NCI-H526 treated with DMSO at 0.1 percent for 48 hours (cell line): ENCODE data around the gene CACNA1B.
A peak's percentile ranks its signal among the peaks of the same experiment; 100 is the strongest.
"Not testable (repeated sequence)": the region's sequence is repeated elsewhere in the genome, so short reads cannot be mapped to it uniquely, and the experiment has no call there.

Source experiments
- DNase-seq: peaks from one replicate; lab custom pipeline; 2025; lab: John Stamatoyannopoulos, UW

The CACNA1B gene

DNA sequence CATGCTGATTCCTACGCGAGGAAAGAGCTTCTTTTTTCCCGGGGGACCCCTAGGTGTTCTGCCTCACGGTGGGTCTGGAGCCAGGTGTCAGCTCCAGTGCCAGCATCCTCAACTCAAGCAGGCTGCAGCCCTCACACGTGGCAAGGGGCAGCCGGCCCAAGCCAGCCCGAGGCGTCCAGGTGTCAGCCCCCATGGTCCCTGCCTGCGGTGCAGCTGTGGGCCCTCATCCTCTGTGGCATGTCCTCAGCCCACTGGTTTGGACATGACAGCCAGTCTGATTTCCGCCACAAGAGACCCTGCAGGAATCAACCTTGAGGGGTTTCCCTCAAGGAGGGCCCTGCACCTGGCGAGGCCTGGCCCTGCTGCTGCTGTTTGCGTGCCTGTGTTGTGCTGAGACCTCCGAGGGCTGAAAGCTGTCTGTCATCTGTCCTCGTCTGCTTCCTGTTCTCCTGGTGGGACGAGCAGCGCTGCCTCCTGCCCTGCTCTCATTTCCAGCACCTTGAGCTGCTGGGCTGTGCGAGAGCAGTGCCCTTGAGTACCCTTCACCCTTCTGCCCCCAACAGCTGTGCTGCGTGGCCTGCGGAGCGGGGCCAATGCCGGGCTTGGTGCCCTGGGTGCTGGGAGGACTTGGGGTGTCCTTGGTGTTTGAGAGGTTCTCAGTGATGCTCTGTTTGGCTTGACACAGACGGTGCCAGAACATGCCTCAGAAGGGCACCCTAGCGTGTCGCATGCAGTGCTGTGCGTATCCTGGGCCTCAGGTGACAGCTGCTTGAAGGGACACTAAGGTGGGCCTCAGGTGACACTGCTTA is 137.6 kb downstream of the CACNA1B start:
- no peak for DNase-seq

DNA sequence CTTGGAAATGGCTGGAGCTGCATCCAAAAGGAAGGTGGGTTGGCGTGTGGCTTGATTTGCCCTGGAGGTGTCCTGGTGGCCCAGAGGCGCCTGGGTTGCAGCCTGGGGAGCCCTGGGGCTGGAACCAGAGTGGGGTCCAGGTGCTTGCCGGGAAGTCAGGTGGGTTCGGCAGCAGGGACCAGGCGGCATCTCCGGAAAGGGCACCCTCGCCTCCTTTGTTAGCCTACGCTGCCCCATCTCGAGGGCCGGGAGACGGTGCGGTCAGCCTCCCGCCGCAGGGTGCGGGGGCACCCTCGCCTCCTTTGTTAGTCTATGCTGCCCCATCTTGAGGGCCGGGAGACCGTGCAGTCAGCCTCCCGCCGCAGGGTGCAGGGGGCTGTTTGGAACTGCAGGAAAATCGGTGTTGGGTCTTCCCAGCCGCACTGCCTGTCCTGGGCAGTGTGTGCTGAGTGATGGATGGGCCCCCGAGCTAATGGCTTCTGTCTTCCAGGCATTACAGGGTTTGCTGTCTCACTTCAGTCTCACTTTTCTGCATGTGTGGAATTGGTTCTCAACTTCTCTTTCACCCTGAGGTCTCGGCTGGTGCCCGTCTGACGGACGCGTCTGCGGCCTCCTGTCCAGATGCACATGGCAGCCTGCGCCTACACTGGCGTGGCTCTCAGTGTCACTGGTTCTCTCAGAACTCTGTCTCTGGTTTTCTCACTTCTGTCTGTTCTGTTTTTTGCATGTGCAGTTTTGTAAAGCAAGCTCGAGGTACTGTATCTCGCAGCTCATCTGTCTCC is 139.0 kb downstream of the CACNA1B start:
- DNase-seq = no peak

DNA sequence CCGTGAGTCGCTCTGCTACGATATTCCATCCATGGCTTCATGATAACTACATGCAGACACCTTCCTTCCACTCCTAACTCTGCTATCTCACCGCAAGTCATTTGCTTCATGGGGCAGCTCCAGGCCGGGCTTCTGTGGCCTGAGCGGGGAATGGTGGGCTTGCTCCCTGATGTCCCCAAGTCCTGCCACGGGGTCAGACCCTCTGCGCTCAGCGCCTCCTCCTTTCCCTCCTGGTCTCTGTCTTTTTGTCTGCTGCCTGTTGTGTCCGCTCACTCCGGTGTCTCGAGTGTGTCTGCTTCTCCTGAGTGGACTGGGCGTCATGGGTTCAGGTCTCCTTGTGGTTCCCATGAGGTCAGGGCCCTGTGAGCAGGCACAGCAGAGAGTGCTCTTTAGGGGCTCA is 139.6 kb downstream of the CACNA1B start:
- DNase-seq = no peak

DNA sequence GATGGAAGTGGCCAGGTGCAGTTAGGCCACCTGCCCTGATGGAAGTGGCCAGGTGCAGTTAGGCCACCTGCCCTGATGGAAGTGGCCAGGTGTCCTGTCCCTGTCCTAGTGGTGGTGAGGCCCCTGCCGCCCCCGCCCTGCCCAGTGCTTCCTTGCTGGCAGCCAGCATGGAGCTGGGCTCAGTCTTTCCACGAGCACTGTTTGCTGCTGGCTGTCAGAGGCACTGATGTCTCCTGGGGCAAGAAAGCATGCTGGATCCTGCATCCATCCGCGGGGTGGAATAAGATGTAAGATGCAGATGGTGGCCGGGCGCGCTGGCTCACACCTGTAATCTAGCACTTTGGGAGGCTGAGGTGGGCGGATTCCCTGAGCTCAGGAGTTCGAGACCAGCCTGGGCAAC is 141.9 kb downstream of the CACNA1B start:
- not testable (repeated sequence) for DNase-seq

DNA sequence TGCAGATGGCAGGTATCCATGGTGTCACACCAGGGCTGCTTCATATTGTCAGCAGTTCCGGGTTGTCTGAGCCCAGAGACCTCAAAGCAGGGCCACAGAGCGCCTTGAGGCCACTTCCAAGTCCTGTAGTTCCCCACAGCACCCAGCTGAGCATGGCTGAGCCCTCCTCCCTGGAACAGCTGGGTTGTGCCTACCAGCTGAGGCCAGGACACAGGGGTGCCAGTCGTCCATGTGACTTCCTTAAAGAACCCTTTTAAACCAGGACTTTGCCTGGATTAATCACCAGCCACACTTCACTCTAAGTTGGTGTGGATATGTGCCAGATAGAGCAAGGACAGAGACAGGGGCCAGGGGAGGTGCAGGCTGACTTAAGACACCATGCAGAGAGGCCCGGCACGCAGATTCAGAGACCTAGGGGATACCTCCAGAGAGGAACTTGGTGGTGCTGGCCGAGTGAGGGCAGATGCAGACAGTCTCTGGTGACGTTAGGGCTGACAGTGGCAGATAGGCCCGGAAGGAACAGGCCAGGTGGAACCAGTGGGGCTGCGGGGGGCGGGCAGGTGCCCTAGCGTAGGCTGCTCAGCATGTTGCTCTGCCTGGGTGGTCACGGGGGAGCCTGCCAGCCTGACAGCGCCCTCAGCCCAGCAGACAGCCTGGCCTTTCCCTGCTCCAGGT is 142.7 kb downstream of the CACNA1B start:
- no peak for DNase-seq

DNA sequence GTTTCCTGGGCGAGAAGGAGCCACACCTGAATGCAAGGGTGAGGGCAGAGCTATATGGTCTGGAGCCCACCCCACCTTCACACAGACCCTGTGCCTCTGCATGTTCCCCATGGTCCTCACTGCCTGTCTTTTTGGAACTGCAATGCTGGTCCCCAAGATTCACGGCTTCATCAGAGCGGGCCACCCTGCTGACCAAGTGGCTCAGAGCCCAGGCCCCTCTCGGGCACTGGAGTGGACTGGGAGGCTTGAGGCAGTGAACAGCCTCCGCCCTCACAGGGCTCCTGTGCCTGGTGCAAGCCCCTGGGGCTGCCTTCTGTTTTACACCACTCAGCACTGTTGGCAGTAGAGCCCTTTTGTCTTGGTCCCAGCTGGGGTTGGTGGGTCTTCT is 143.2 kb downstream of the CACNA1B start:
- no peak for DNase-seq

DNA sequence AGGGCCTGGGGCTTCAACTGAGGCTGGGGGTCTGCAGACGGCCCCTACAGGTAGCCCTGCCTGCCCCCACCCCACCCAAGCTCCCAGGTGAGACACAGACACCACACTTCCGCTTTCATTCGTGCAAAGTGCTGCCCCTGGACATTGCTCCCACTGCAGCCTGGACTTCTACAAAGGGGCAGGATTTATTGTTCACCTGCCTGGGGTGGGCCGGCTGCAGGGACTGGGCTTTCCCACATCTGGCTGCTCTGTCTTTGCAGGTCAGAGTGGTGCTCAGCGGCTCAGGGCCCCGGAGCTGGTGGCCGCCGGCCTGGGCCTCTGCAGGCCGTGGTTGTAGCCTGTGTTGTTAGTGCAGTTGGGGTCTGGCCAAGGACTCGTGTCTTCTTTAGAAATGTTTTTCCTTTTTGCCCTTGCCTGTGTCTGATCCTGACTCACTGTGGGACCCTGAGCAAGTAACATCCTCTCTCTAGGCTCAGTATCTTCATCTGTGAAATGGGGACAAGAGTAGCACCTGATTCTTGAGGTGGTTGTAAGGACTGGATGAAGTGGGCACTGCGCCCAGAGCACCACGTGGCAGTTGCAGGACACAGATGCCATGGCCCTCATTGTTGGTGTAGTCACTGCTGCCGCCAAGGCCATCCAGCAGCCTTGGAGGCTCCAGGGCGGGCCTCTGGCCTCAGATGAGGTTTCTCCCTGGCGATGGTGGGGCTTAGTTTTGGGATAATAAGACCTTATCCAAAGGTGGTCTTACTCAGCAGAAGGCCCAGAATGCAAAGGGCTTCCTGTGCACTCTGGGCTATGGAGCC is 143.9 kb downstream of the CACNA1B start:
- DNase-seq = no peak

DNA sequence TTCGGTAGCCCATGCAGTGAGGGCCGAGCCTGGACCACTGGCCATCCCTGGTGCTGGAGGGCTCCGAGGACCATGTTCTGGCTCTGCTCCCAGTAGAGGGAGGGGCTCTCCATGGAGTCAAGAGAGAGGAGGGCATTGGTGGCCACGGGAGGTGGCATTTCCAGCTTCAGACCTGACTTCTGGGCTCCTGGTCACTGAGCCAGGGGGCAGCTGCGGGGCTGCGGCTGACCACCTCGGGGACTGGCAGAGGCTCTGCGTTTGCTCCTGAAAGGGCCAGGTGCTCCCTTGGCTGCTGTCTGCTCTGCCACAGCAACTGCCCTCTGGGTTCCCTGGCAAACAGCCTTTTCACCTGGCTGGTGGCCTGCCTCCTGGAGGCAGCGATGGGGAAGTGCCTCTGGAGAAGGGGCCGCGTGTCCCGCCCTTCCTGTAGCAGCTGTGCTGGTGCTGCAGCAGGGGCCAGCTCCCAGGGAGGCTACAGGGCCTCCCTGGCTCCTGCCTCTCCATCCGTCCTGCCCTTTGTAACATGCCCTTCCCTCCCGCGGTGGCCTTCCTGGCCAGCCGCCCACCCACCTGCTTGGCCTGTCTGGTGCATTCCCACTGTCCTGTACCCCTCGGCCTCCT is 144.6 kb downstream of the CACNA1B start:
- peak; percentile 44 for DNase-seq

DNA sequence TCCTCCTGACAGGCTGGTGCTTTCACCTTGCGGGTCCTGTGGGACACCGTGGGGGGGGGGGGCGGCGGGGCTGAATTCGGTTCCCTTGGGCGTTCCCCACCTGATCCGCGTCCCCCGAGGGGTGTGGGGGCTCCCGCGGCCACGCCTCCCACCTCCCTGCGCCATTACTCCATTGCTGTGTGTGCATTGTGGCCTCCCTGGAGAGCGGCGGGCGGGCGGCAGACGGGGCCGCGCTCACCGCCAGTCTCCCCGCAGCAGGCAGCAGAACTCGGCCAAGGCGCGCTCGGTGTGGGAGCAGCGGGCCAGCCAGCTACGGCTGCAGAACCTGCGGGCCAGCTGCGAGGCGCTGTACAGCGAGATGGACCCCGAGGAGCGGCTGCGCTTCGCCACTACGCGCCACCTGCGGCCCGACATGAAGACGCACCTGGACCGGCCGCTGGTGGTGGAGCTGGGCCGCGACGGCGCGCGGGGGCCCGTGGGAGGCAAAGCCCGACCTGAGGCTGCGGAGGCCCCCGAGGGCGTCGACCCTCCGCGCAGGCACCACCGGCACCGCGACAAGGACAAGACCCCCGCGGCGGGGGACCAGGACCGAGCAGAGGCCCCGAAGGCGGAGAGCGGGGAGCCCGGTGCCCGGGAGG is 145.3 kb downstream of the CACNA1B start:
- DNase-seq = no peak

DNA sequence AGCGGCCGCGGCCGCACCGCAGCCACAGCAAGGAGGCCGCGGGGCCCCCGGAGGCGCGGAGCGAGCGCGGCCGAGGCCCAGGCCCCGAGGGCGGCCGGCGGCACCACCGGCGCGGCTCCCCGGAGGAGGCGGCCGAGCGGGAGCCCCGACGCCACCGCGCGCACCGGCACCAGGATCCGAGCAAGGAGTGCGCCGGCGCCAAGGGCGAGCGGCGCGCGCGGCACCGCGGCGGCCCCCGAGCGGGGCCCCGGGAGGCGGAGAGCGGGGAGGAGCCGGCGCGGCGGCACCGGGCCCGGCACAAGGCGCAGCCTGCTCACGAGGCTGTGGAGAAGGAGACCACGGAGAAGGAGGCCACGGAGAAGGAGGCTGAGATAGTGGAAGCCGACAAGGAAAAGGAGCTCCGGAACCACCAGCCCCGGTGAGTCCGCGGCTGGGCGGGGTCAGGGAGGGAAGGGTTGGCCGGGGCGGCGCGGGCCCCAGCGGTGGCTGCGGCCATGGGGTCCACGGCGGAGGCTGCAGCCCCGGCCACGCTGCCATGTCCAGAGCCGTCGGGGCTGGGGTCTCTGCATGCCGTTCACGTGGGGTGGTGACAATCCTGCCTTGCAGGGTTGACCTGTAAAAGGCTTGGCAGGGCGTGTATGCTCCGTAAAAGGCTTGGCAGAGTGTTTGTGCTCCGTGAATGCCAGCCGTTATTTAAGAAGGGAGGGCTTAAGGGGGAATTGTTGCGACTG is 146.0 kb downstream of the CACNA1B start:
- peak; percentile 24 for DNase-seq

DNA sequence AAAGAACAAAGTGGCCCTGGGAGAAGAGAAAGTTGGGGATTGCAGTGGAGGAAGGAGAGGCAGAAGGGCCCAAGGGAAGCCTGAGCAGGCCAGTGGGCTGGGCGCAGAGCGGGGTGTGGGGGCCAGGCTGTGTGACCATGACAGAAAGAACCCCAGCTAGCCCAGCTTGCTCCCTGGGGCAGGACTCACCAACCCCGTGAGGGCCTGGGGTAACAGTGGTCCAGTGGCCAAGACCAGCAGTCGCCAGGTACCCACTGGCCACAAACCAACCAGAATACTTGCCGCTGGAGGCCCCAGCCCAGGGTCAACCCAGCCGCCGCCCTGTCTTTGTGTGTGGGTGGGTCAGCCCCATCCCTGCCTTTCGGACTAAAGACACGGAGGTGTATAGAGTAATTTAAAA is 146.5 kb downstream of the CACNA1B start:
- DNase-seq = no peak

DNA sequence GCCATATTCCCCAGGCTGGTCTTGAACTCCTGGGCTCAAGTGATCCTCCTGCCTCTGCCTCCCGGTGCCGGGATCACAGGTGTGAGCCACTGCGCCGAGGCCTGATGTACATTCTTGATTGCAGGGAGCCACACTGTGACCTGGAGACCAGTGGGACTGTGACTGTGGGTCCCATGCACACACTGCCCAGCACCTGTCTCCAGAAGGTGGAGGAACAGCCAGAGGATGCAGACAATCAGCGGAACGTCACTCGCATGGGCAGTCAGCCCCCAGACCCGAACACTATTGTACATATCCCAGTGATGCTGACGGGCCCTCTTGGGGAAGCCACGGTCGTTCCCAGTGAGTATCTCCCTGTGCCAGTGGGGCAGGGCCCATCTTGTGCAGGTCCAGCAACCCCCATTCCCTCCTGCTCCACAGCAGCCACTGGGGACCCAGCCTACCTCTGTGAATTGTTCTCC is 147.3 kb downstream of the CACNA1B start:
- DNase-seq = no peak

DNA sequence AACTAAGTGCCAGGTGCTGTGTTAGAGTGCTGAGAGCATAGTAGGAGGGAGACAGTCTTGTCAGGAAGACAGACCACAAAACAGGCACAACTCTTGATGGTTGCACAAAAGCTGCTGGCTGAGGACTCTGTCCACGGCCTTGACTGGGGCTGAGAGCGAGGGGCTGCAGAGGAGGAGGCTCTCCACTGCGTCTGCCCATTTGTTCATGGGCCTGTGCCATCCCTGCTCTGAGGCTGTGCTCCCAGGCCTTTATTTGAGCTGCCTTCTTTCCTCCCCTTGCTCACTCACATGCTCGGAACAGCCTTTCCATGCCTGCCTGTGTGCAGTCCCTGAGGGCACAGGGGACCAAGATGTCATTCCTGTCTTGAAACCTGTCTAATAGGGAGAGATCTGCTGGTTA is 147.8 kb downstream of the CACNA1B start:
- DNase-seq = no peak

DNA sequence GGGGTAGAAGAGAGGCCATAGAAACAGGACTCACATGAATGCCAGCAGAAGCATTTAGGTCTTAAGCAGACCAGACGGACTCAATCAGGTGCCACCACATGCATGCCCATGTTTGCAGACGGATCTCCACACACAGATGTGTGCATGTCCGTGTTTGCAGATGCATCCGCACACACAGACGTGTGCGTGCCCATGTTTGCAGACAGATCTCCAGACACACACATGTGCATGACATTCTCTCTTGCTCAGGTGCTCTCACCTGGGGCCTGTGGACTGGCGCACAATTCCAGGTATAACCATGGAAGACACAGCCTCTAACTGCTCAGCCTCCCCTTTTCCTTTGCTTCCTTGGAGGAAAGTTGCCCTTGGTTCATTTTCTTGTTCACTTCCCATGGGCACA is 148.3 kb downstream of the CACNA1B start:
- DNase-seq = no peak

DNA sequence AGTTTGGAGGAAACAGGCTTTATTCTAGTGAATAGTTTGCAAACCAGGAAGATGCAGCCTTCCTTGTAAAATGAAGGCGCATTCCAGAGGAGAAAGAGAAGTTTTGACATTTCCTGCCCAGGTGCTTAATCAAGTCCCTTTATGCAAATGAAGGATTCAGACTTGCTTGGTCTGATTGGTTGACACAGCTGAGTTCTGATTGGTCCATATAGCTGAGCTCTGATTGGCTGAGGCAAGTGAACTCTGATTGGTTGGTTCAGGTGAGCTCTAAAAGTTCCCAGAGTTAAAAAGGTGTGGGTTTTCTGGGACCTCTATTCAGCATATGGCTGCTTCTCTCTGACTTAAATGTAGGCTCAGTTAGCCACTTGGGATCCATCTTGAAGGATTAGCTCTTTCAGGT is 151.0 kb downstream of the CACNA1B start:
- DNase-seq = no peak

DNA sequence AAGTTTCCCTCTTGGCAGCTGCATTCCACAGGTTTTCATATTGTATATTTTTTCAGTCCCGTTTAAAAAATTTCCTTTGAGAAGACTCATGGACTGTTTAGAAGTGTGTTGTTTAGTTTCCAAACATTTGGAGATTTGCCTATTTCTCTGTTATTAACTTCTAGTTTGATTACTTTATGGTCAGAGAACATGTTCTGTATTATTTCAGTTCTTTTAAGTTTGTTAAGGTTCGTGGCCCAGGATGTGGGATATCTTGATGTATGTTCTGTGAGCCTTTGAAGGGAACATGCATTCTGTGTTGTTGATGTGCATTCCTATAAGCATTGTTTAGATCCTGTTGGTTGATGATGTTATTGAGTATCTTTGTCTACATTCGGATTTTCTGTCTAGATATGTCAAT is 153.6 kb downstream of the CACNA1B start:
- no peak for DNase-seq

DNA sequence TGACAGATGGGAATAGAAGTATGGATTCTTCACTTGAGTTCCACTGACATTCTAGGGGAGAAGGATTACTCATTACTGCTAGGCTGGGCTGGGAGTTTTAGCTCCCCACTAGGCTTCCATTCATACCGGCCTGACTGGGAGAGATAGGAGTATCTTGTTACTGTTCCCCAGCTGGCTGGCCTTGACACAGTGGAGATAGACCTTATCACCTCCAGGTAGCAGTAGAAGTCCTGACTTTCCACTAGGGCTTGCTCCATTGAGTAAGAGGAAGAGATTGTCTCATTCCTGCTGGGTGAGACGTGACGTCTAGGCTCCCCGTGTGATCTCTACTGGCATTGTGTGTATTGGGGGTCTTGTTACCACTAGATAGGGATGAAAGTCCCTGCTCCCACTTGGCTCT is 156.4 kb downstream of the CACNA1B start:
- DNase-seq = no peak

DNA sequence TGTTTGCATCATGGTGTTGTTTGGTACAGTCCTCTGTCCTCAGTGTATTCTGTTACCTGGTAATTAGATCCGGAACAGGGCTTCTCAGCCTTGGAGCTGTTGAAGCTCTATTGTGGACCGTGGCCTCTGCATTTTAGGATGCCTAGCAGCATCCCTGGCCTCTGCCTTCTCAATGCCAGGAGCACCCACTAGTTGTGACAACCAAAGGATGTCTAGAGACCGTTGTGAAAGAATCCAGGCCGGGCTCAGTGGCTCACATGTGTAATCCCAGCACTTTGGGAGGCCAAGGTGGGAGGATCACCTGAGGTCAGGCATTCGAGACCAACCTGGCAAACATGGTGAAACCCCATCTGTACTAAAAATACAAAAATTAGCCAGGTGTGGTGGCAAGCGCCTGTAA is 159.6 kb downstream of the CACNA1B start:
- DNase-seq = no peak

DNA sequence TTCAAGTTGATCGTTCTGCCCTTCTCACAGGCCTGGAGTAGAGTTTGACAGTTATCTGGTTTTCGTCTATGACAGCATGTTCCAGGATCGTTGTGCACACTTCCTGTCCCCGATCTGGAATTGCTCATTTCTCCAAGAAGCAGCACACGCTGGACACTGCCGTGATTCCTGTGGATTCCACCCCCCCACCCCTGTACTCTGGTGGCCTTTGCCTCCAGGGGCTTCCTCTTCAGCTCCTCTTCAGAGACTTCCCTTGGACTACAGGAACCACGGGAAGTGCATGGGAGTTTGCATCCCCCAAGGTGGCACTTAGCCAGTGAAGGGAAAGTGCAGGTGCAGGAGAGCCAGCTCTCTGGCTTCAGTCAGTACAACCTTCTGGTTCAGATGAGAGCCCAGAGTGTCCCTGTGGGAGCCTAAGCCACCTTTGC is 160.7 kb downstream of the CACNA1B start:
- no peak for DNase-seq
